Measurements from ENCODE around the gene TNFSF11.

DNA sequence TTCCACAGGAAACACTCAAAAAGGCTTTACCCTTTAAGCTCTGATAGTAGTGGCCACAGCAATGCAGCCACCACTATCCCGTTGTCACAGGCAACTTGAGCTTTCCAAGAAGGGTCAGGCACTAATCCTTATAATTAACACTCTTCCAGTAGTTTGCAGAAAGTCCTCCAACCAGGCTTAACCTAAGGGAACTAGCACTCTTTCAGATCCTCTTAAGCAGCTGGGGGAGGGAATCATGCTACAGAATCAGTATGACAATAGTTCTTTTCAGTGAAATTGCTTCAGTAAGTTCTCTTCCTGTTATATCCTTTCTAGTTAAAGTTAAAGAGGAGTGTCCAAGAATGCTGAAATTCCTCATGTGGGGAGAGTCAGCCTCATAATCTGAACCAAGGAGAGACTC, 82.2 kb downstream of the TNFSF11 start:
- TF ChIP-seq, protein P1, sequence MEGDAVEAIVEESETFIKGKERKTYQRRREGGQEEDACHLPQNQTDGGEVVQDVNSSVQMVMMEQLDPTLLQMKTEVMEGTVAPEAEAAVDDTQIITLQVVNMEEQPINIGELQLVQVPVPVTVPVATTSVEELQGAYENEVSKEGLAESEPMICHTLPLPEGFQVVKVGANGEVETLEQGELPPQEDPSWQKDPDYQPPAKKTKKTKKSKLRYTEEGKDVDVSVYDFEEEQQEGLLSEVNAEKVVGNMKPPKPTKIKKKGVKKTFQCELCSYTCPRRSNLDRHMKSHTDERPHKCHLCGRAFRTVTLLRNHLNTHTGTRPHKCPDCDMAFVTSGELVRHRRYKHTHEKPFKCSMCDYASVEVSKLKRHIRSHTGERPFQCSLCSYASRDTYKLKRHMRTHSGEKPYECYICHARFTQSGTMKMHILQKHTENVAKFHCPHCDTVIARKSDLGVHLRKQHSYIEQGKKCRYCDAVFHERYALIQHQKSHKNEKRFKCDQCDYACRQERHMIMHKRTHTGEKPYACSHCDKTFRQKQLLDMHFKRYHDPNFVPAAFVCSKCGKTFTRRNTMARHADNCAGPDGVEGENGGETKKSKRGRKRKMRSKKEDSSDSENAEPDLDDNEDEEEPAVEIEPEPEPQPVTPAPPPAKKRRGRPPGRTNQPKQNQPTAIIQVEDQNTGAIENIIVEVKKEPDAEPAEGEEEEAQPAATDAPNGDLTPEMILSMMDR (conservative IDR thresholded peaks at IDR 0.05 in 1 of 2, IDR thresholded peaks at IDR 0.05 in 1 of 2; ENCODE audit: low read depth in 1 of 2, low read length in 2 of 2) = no peak
- TF ChIP-seq EZH2 (IDR thresholded peaks at IDR 0.05; ENCODE audit: low read length, missing control alignments) = no peak
